Psoas muscle (tissue), 8 donors: ENCODE data around the gene CDRT15. TPM values are rescaled to one million over a fixed set of nuclear protein-coding genes. Genes with fewer than 3 reads are reported as not detected.
"Not testable (repeated sequence)": the region's sequence is repeated elsewhere in the genome, so short reads cannot be mapped to it uniquely, and the experiment has no call there.

Experiments used
- ATAC-seq, 4 donors: fragments of 200-7000 bp; cut with Tn5 transposase; one replicate each; pipeline ENCODE4 v1.9.1; 2020; ENCODE audit warnings: moderate library complexity in 3 of 4, mild to moderate bottlenecking in 2 of 4
- DNase-seq, 2 donors: peaks; one replicate each; pipeline ENCODE4 v3.0.0-alpha.2; 2020
- H3K27ac ChIP-seq: fragments of 200-600 bp; one replicate; pipeline ENCODE4 v1.8.0; 2022
- H3K27me3 ChIP-seq, 3 donors: fragments of 200-600 bp in 1 of 3; one replicate each; pipeline versions ENCODE4 v1.6.1 to v1.8.0; 2013 to 2022; ENCODE audit warnings: low read length in 2 of 3, mild to moderate bottlenecking in 2 of 3, moderate library complexity in 1 of 3; ENCODE audit not compliant: insufficient read depth in 3 of 3
- H3K36me3 ChIP-seq, 2 donors: fragments of 200-600 bp in 1 of 2; one replicate each; pipeline versions ENCODE4 v1.6.1 to v1.8.0; 2013 to 2022; ENCODE audit warnings: low read depth in 1 of 2, mild to moderate bottlenecking in 1 of 2, moderate library complexity in 1 of 2; ENCODE audit not compliant: insufficient read depth in 1 of 2
- H3K4me1 ChIP-seq: fragments of 200-600 bp; one replicate; pipeline ENCODE4 v1.8.0; 2022
- H3K4me3 ChIP-seq: fragments of 200-600 bp; one replicate; pipeline ENCODE4 v1.8.0; 2022; ENCODE audit warnings: mild to moderate bottlenecking
- H3K9me3 ChIP-seq: fragments of 200-600 bp; one replicate; pipeline ENCODE4 v1.8.0; 2022
- WGBS, 3 donors: extraction: QIAGEN DNeasy Blood & Tissue Kit; methylation state at CpG; one replicate each; pipeline versions ENCODE4 v1.1.6 to v1.1.7; 2013; 5-methylcytosine and 5-hydroxymethylcytosine counted together
- intact Hi-C, 2 donors: fragments of 100-400 bp; cut with DNase I; formaldehyde crosslinking; loops; one replicate each; pipeline versions ENCODE4 v1.11.0 to v1.14.2; 2022
- polyA plus RNA-seq, 3 donors: library from polyadenylated mRNA; stranded (reverse); fragments of 200-250 nt; gene quantifications; one replicate each; pipeline ENCODE4 v1.2.3, GENCODE V29; 2013
- total RNA-seq, 4 donors: library from RNA; stranded (reverse); fragmentation: NEBNext Ultra II Directional in 2 of 4; extraction: Animal tissue kit (Norgen Biotek cat#: 25700) in 2 of 4; gene quantifications; one replicate each; pipeline versions ENCODE4 v1.2.1 to v1.2.4, GENCODE V29; 2021 to 2023
- TF ChIP-seq, protein P1 (sequence below): fragments of 200-600 bp; IDR thresholded peaks from one replicate; pipeline ENCODE4 v1.8.0; 2022; ENCODE audit warnings: antibody characterized with exemption
- donor health status: healthy with polysubstance abuse.
- donor health status: DM: no; HTN: no; CAD: no; lungs with moderate emphysema.
- donor health status: Bipolar disorder and iron deficiency.
- donor health status: healthy.
- donor health status: DM: yes; HTN: yes; CAD: no.
- donor health status: DM: no; HTN: no; CAD: no.
- donor health status: DM: no; HTN: no; CAD: no.
- donor health status: DM: yes; HTN: yes; CAD: no.

Gene CDRT15
- total and polyA plus RNA-seq, 7 donors, result not detected

DNA sequence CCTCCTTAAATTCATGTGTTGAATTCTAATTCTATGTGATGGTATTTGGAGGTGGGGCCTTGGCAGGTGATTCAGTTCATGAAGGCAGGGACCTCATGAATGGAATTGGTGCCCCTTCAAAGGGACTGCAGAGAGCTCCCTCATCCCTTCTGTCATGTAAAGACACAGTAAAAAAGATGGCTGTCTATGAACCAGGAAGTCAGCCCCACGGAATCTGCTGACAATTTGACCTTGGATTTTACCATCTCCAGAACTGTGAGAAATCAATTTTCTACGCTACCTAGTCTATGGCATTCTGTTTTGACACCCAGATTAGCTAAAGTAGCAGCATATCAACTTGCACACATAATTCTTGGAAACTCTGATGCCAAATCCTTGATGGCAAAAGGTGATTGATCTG lies 1.6 kb downstream of the CDRT15 start:
- H3K4me3 ChIP-seq, H3K27me3 ChIP-seq, DNase-seq, H3K9me3 ChIP-seq, H3K27ac ChIP-seq, ATAC-seq, H3K36me3 ChIP-seq, H3K4me1 ChIP-seq, intact Hi-C loops: not testable (repeated sequence)
- WGBS, 3 donors, result 48 to 64% (median 57%) methylated on average over 2 of the region's 2 CpGs

DNA sequence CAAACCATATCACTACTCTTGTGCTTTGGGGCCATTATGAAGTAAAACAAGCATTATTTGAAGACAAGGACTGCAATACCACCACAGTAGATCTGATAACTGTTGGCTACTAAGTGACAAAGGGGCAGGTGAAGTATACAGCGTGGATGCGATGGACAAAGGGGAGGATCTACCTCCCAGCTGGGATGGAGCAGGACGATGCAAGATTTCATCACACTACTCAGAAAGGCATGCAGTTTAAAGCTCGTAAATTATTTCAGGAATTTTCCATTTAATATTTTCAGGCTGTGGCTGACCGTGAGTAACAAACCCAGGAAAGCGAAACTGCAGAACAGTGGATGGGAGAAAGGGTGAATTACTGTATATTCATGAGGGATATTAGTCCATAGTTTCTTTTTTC lies 5.5 kb downstream of the CDRT15 start:
- H3K9me3 ChIP-seq, H3K36me3 ChIP-seq, ATAC-seq, H3K4me3 ChIP-seq, H3K27me3 ChIP-seq, H3K4me1 ChIP-seq, DNase-seq, intact Hi-C loops, H3K27ac ChIP-seq: not testable (repeated sequence)
- 61 to 68% (median 64%) methylated on average over 3 to 4 of the region's 6 CpGs for WGBS, 3 donors

DNA sequence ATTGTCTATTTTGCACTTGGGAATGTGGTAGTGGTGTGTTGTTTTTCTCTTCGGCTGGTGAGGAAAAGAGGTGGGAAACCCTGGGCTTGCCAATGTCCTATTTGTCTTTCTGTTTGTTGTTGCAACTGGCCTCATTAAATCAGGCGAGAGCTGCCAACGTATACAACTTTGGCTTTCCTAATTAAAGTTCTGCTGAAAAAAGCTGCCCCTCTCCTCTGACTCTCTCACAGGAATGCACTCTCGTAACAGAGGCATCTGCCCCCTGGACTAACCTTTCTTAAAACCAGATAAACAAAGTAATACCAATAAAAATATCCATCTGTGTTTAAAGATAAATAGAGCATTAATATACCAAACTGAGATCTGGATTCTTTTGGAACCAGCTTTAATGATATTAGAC lies 7.8 kb downstream of the CDRT15 start:
- TF ChIP-seq, protein P1, sequence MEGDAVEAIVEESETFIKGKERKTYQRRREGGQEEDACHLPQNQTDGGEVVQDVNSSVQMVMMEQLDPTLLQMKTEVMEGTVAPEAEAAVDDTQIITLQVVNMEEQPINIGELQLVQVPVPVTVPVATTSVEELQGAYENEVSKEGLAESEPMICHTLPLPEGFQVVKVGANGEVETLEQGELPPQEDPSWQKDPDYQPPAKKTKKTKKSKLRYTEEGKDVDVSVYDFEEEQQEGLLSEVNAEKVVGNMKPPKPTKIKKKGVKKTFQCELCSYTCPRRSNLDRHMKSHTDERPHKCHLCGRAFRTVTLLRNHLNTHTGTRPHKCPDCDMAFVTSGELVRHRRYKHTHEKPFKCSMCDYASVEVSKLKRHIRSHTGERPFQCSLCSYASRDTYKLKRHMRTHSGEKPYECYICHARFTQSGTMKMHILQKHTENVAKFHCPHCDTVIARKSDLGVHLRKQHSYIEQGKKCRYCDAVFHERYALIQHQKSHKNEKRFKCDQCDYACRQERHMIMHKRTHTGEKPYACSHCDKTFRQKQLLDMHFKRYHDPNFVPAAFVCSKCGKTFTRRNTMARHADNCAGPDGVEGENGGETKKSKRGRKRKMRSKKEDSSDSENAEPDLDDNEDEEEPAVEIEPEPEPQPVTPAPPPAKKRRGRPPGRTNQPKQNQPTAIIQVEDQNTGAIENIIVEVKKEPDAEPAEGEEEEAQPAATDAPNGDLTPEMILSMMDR, result no peak
- Histone ChIP-seq H3K36me3 (no peaks in the 10 kb centered on the region), H3K4me3 (no peak overlapping the region), H3K27ac (no peak overlapping the region), H3K4me1 (no peaks in the 10 kb centered on the region), H3K27me3 (no peaks in the 10 kb centered on the region), H3K9me3 (no peaks in the 10 kb centered on the region)
- intact Hi-C loops, result no loop called here
- WGBS, 3 donors, result 55 to 63% (median 55%) methylated on average over 4 of the region's 4 CpGs
- ATAC-seq, result no peak
- no peak for DNase-seq

DNA sequence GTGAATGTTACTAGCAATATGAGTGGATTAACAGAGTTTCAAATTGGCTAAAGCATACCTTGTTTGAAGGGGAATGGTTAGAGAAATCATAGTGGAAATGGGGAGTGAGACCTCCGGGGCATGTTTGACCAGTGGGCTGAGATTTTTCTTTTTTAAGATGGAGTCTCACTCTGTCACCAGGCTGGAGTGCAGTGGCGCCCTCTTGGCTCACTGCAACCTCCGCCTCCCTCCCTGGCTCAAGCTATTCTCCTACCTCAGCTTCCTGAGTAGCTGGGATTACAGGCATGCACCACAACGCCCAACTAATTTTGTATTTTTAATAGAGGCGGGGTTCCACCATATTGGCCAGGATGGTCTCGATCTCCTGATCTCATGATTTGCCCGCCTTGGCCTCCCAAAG lies 9.6 kb downstream of the CDRT15 start:
- TF ChIP-seq, protein P1, result no peak
- H3K27me3 ChIP-seq, result no peaks in the 10 kb centered on the region
- no peaks in the 10 kb centered on the region for H3K36me3 ChIP-seq
- DNase-seq, result no peak
- H3K9me3 ChIP-seq, result no peaks in the 10 kb centered on the region
- no peaks in the 10 kb centered on the region for H3K4me1 ChIP-seq
- intact Hi-C loops, result no loop called here
- H3K27ac ChIP-seq, result no peak overlapping the region
- WGBS, 3 donors, result 92 to 97% (median 95%) methylated on average over 7 of the region's 7 CpGs
- no peak overlapping the region for H3K4me3 ChIP-seq
- no peak for ATAC-seq

DNA sequence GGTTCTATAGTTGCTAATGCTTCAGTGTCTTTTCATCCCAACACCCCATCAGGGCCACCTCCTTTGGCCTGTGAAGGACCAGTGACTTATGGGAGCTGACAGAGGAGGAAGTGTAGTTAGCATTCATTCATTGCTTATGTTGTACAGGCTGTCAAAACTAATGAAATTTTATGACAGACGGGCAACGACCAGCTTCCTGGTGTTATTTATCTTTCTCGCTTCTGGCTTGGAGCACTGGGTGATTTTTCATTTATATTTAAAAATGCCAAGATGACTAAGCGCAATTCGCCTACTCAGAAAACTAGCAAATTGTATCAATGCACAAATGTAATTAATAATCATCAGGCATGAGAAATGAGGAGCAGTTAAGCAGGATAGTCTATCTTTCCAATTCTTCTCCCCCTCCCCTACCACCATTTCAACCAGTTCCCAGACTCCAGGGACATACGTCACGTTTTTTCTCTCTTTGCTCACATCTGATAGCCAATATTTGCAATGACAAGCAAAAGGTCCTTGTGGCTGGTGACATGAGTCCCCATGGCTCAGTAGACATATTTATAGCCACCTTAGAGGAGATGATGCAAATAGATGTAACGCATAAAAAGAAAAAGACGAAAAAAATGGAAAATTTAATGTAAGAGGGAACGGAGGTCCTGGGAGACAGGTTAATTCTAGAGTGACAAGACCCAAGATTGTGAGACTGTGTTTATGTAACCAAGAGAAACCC lies 11.2 kb downstream of the CDRT15 start:
- intact Hi-C loops, result no loop called here
- TF ChIP-seq, protein P1, result no peak
- Histone ChIP-seq H3K4me3 (no peak overlapping the region), H3K36me3 (no peaks in the 10 kb centered on the region), H3K27ac (no peak overlapping the region), H3K9me3 (no peaks in the 10 kb centered on the region), H3K4me1 (no peaks in the 10 kb centered on the region), H3K27me3 (no peaks in the 10 kb centered on the region)
- 78 to 83% (median 80%) methylated on average over 10 of the region's 10 CpGs for WGBS, 3 donors
- ATAC-seq (no peak), DNase-seq (no peak)

DNA sequence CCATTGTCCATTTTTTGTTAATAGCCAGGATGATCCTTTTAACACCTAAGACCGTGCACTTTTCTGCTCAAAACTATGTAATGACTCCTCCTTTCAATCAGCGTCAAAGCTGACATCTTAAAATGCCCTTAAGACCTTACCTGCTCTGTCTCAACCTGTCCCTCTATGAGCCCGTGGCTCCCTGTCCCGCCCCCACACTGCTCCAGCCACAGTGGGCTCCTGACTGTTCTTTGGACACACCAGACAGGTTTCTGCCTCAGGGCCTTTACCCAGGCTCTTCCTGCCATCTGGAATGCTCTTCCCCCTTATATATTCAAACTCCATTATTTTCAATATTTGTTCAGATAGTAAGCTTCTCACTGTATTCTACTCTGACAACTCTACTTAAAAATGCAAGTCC lies 14.1 kb downstream of the CDRT15 start:
- H3K27ac ChIP-seq, result no peak overlapping the region
- H3K27me3 ChIP-seq, result no peaks in the 10 kb centered on the region
- no peaks in the 10 kb centered on the region for H3K4me1 ChIP-seq
- intact Hi-C loops, result no loop called here
- H3K9me3 ChIP-seq, result no peaks in the 10 kb centered on the region
- H3K4me3 ChIP-seq, result no peak overlapping the region
- no peak for ATAC-seq
- no peaks in the 10 kb centered on the region for H3K36me3 ChIP-seq
- 88 to 94% (median 94%) methylated on average over 4 of the region's 4 CpGs for WGBS, 3 donors
- no peak for DNase-seq
- TF ChIP-seq, protein P1, result no peak
